HCT116 (cell line): ENCODE results near the gene TECTA.

Experiments
- EGR1 ChIP-seq: IDR thresholded peaks from 2 replicates; pipeline ENCODE4 v1.6.1; 2012; ENCODE audit warnings: low read depth
- EZH2 ChIP-seq: fragments of 200-600 bp; sonication (generic); IDR thresholded peaks from 2 replicates; pipeline ENCODE4 v1.6.1; 2017; ENCODE audit warnings: antibody characterized with exemption, mixed run types
- EZH2phosphoT487 ChIP-seq: fragments of 200-600 bp; IDR thresholded peaks from 2 replicates; pipeline ENCODE4 v1.6.1; 2018; ENCODE audit warnings: antibody characterized with exemption, borderline replicate concordance
- JUND ChIP-seq: IDR thresholded peaks from 2 replicates; pipeline ENCODE4 v1.6.1; 2012
- POLR2A ChIP-seq: IDR thresholded peaks from 2 replicates; pipeline ENCODE4 v1.7.0; 2011; ENCODE audit warnings: borderline replicate concordance; ENCODE audit not compliant: insufficient read depth, insufficient read length; ENCODE audit errors: extremely low read depth
- RAD21 ChIP-seq: IDR thresholded peaks from 2 replicates; pipeline ENCODE4 v1.6.1; 2012; ENCODE audit warnings: low read depth, mild to moderate bottlenecking
- YY1 ChIP-seq: IDR thresholded peaks from 2 replicates; pipeline ENCODE4 v1.6.1; 2011; ENCODE audit warnings: low read length, low read depth, moderate library complexity, mild to moderate bottlenecking; ENCODE audit not compliant: insufficient replicate concordance; ENCODE audit errors: extremely low read depth
- ZNF274 ChIP-seq: fragments of 200-500 bp; sonication (Bioruptor generic); IDR thresholded peaks from 2 replicates; pipeline ENCODE4 v1.6.1; 2014; ENCODE audit warnings: mild to moderate bottlenecking, low read depth, low read length, inconsistent platforms
- TF ChIP-seq, protein P1 (sequence below), 3 experiments: fragments of 200-600 bp in 1 of 3; sonication (generic) in 1 of 3; IDR thresholded peaks in 2 of 3; conservative IDR thresholded peaks in 1 of 3; 2 replicates each; pipeline ENCODE4 v1.5.1; 2012 to 2017; ENCODE audit warnings: low read depth in 2 of 3, low read length in 2 of 3, antibody characterized with exemption in 1 of 3, borderline replicate concordance in 1 of 3, control low read depth in 1 of 3, mild to moderate bottlenecking in 1 of 3, mixed read lengths in 1 of 3, mixed run types in 1 of 3, moderate library complexity in 1 of 3; ENCODE audit not compliant: insufficient read depth in 1 of 3
- TF ChIP-seq, protein P2 (sequence below): IDR thresholded peaks from 2 replicates; pipeline ENCODE4 v1.6.1; 2012; ENCODE audit warnings: low read depth
- TF ChIP-seq, protein P3 (sequence below): IDR thresholded peaks from 2 replicates; pipeline ENCODE4 v1.6.1; 2012
- TF ChIP-seq, protein P4 (sequence below): IDR thresholded peaks from 2 replicates; pipeline ENCODE4 v1.6.1; 2011; ENCODE audit warnings: mild to moderate bottlenecking, low read length, moderate library complexity; ENCODE audit not compliant: insufficient replicate concordance; ENCODE audit errors: extremely low read depth

DNA sequence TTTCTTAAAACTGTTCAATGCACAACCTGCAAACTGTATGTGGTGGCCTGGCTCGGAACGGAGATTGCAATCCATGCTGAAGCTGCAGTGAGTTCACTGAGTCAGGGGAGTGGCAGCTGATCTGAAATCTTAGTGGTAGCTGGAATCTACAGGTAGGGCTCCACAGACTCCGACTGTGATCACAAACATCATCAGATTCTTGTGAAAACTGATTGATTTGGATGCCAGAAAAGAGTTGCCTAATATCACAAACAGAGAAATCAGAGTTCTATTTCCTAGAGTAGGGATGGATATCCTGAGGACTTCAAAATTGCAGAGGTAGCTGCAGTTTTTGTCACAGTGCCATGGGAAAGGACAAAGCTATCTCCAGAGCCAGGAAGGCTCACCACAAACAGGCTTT lies 134.0 kb downstream of the TECTA start:
- no peak for TF ChIP-seq EZH2
- no peak for TF ChIP-seq ZNF274
- TF ChIP-seq, protein P1, sequence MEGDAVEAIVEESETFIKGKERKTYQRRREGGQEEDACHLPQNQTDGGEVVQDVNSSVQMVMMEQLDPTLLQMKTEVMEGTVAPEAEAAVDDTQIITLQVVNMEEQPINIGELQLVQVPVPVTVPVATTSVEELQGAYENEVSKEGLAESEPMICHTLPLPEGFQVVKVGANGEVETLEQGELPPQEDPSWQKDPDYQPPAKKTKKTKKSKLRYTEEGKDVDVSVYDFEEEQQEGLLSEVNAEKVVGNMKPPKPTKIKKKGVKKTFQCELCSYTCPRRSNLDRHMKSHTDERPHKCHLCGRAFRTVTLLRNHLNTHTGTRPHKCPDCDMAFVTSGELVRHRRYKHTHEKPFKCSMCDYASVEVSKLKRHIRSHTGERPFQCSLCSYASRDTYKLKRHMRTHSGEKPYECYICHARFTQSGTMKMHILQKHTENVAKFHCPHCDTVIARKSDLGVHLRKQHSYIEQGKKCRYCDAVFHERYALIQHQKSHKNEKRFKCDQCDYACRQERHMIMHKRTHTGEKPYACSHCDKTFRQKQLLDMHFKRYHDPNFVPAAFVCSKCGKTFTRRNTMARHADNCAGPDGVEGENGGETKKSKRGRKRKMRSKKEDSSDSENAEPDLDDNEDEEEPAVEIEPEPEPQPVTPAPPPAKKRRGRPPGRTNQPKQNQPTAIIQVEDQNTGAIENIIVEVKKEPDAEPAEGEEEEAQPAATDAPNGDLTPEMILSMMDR (IDR thresholded peaks at IDR 0.05 in 2 of 3, conservative IDR thresholded peaks at IDR 0.05 in 1 of 3; ENCODE audit: borderline replicate concordance in 1 of 3, insufficient read depth in 1 of 3, low read depth in 2 of 3, low read length in 2 of 3) = no peak
- TF ChIP-seq EGR1 = no peak
- no peak for TF ChIP-seq POLR2A
- TF ChIP-seq, protein P2, sequence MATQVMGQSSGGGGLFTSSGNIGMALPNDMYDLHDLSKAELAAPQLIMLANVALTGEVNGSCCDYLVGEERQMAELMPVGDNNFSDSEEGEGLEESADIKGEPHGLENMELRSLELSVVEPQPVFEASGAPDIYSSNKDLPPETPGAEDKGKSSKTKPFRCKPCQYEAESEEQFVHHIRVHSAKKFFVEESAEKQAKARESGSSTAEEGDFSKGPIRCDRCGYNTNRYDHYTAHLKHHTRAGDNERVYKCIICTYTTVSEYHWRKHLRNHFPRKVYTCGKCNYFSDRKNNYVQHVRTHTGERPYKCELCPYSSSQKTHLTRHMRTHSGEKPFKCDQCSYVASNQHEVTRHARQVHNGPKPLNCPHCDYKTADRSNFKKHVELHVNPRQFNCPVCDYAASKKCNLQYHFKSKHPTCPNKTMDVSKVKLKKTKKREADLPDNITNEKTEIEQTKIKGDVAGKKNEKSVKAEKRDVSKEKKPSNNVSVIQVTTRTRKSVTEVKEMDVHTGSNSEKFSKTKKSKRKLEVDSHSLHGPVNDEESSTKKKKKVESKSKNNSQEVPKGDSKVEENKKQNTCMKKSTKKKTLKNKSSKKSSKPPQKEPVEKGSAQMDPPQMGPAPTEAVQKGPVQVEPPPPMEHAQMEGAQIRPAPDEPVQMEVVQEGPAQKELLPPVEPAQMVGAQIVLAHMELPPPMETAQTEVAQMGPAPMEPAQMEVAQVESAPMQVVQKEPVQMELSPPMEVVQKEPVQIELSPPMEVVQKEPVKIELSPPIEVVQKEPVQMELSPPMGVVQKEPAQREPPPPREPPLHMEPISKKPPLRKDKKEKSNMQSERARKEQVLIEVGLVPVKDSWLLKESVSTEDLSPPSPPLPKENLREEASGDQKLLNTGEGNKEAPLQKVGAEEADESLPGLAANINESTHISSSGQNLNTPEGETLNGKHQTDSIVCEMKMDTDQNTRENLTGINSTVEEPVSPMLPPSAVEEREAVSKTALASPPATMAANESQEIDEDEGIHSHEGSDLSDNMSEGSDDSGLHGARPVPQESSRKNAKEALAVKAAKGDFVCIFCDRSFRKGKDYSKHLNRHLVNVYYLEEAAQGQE = no peak
- TF ChIP-seq EZH2phosphoT487 = no peak
- no peak for TF ChIP-seq YY1
- TF ChIP-seq, protein P3, sequence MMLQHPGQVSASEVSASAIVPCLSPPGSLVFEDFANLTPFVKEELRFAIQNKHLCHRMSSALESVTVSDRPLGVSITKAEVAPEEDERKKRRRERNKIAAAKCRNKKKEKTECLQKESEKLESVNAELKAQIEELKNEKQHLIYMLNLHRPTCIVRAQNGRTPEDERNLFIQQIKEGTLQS = no peak
- TF ChIP-seq, protein P4, sequence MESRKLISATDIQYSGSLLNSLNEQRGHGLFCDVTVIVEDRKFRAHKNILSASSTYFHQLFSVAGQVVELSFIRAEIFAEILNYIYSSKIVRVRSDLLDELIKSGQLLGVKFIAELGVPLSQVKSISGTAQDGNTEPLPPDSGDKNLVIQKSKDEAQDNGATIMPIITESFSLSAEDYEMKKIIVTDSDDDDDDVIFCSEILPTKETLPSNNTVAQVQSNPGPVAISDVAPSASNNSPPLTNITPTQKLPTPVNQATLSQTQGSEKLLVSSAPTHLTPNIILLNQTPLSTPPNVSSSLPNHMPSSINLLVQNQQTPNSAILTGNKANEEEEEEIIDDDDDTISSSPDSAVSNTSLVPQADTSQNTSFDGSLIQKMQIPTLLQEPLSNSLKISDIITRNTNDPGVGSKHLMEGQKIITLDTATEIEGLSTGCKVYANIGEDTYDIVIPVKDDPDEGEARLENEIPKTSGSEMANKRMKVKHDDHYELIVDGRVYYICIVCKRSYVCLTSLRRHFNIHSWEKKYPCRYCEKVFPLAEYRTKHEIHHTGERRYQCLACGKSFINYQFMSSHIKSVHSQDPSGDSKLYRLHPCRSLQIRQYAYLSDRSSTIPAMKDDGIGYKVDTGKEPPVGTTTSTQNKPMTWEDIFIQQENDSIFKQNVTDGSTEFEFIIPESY = no peak
- no peak for TF ChIP-seq RAD21
- no peak for TF ChIP-seq JUND
